Neural cell (in vitro differentiated cells): ENCODE results near the gene POLR2B.

Source experiments
- EP300 ChIP-seq: fragments of 450-650 bp; conservative IDR thresholded peaks from 2 replicates; pipeline ENCODE4 v1.6.1; 2014; ENCODE audit warnings: antibody characterized with exemption, mild to moderate bottlenecking, moderate library complexity; ENCODE audit not compliant: poor library complexity, severe bottlenecking
- EZH2 ChIP-seq: fragments of 200-600, 300-800 bp; shearing (Covaris generic), sonication (generic); IDR thresholded peaks from 2 replicates; pipeline ENCODE4 v1.6.1; 2014; ENCODE audit warnings: antibody characterized with exemption, low read length, borderline replicate concordance, mild to moderate bottlenecking; ENCODE audit not compliant: insufficient read depth, poor library complexity, severe bottlenecking
- MXI1 ChIP-seq: fragments of 450-650 bp; conservative IDR thresholded peaks from 2 replicates; pipeline ENCODE4 v1.6.1; 2014; ENCODE audit warnings: antibody characterized with exemption, mild to moderate bottlenecking; ENCODE audit not compliant: poor library complexity, severe bottlenecking
- POLR2AphosphoS5 ChIP-seq: IDR thresholded peaks from 2 replicates; pipeline ENCODE4 v1.6.1; 2012
- RAD21 ChIP-seq: fragments of 450-650 bp; conservative IDR thresholded peaks from 2 replicates; pipeline ENCODE4 v1.6.1; 2014; ENCODE audit warnings: antibody characterized with exemption, mild to moderate bottlenecking, moderate library complexity
- SMC3 ChIP-seq: fragments of 450-650 bp; conservative IDR thresholded peaks from 2 replicates; pipeline ENCODE4 v1.6.1; 2014; ENCODE audit warnings: antibody characterized with exemption, mild to moderate bottlenecking, moderate library complexity; ENCODE audit not compliant: poor library complexity
- TAF1 ChIP-seq: IDR thresholded peaks from 2 replicates; pipeline ENCODE4 v1.6.1; 2012; ENCODE audit warnings: low read depth
- TF ChIP-seq, protein P1 (sequence below): fragments of 450-650 bp; IDR thresholded peaks from 2 replicates; pipeline ENCODE4 v1.5.1; 2014; ENCODE audit warnings: antibody characterized with exemption, mild to moderate bottlenecking, moderate library complexity; ENCODE audit not compliant: poor library complexity, severe bottlenecking
- TF ChIP-seq, protein P2 (sequence below): IDR thresholded peaks from 2 replicates; pipeline ENCODE4 v1.6.1; 2012; ENCODE audit warnings: borderline replicate concordance

DNA sequence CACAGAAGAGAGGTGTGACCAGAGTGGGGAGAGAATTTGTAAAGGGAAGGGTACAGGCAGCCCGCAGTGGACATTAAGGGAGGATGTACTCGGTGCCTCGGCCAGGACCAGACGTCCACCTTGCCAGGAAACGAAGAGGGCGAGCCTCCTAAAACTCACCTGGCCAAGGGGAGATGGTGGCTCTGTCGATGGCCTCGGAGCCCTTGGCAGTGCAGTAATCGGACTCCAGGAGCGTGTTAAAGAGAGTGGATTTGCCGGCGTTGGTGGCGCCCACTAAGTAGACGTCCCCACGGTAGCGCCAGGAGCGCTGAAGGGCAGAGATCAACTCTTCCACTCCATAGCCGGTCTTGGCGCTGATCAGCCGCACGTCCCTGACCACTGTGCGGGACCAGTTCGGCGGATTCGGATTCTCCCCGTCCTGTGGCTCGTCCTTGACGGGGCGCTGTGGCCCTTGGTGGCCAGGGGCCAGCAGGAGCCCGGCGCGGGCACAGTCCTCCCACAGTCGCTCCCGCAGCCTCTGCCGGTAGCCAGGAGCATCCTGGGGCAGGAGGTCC is 2.3 kb upstream of the POLR2B start:
- TF ChIP-seq POLR2AphosphoS5 (no peak), EZH2 (no peak), EP300 (no peak), RAD21 (peak; percentile 7), SMC3 (no peak), TAF1 (no peak), MXI1 (no peak)
- TF ChIP-seq, protein P1, sequence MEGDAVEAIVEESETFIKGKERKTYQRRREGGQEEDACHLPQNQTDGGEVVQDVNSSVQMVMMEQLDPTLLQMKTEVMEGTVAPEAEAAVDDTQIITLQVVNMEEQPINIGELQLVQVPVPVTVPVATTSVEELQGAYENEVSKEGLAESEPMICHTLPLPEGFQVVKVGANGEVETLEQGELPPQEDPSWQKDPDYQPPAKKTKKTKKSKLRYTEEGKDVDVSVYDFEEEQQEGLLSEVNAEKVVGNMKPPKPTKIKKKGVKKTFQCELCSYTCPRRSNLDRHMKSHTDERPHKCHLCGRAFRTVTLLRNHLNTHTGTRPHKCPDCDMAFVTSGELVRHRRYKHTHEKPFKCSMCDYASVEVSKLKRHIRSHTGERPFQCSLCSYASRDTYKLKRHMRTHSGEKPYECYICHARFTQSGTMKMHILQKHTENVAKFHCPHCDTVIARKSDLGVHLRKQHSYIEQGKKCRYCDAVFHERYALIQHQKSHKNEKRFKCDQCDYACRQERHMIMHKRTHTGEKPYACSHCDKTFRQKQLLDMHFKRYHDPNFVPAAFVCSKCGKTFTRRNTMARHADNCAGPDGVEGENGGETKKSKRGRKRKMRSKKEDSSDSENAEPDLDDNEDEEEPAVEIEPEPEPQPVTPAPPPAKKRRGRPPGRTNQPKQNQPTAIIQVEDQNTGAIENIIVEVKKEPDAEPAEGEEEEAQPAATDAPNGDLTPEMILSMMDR = no peak
- TF ChIP-seq, protein P2, sequence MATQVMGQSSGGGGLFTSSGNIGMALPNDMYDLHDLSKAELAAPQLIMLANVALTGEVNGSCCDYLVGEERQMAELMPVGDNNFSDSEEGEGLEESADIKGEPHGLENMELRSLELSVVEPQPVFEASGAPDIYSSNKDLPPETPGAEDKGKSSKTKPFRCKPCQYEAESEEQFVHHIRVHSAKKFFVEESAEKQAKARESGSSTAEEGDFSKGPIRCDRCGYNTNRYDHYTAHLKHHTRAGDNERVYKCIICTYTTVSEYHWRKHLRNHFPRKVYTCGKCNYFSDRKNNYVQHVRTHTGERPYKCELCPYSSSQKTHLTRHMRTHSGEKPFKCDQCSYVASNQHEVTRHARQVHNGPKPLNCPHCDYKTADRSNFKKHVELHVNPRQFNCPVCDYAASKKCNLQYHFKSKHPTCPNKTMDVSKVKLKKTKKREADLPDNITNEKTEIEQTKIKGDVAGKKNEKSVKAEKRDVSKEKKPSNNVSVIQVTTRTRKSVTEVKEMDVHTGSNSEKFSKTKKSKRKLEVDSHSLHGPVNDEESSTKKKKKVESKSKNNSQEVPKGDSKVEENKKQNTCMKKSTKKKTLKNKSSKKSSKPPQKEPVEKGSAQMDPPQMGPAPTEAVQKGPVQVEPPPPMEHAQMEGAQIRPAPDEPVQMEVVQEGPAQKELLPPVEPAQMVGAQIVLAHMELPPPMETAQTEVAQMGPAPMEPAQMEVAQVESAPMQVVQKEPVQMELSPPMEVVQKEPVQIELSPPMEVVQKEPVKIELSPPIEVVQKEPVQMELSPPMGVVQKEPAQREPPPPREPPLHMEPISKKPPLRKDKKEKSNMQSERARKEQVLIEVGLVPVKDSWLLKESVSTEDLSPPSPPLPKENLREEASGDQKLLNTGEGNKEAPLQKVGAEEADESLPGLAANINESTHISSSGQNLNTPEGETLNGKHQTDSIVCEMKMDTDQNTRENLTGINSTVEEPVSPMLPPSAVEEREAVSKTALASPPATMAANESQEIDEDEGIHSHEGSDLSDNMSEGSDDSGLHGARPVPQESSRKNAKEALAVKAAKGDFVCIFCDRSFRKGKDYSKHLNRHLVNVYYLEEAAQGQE = no peak
